Thymus (tissue), 11 donors: ENCODE results near the gene DYNLRB2. TPM values are rescaled to one million over a fixed set of nuclear protein-coding genes. Genes with fewer than 3 reads are reported as not detected.

Experiments
- DNase-seq, 9 donors: peaks; one replicate each; pipeline ENCODE4 v3.0.0-alpha.2; 2013; ENCODE audit warnings: low spot score in 9 of 9, low read depth in 6 of 9, missing footprints in 1 of 9
- H3K27ac ChIP-seq, 2 donors: one replicate each; pipeline ENCODE4 v1.5.1; 2013; ENCODE audit warnings: control low read depth in 1 of 2, low read depth in 1 of 2, low read length in 1 of 2, mild to moderate bottlenecking in 1 of 2, moderate library complexity in 1 of 2
- H3K27me3 ChIP-seq, 2 donors: one replicate each; pipeline ENCODE4 v1.5.1; 2013; ENCODE audit warnings: low read length in 1 of 2; ENCODE audit not compliant: control insufficient read depth in 2 of 2, insufficient read depth in 1 of 2
- H3K36me3 ChIP-seq, 2 donors: one replicate each; pipeline ENCODE4 v1.5.1; 2013; ENCODE audit warnings: low read length in 1 of 2, mild to moderate bottlenecking in 1 of 2, moderate library complexity in 1 of 2; ENCODE audit not compliant: control insufficient read depth in 2 of 2, insufficient read depth in 2 of 2
- H3K4me1 ChIP-seq, 2 donors: one replicate each; pipeline ENCODE4 v1.5.1; 2013; ENCODE audit warnings: low read length in 2 of 2; ENCODE audit not compliant: control insufficient read depth in 2 of 2, insufficient read depth in 2 of 2
- H3K4me3 ChIP-seq, 2 donors: one replicate each; pipeline ENCODE4 v1.5.1; 2013; ENCODE audit warnings: low read length in 2 of 2, control low read depth in 1 of 2, mild to moderate bottlenecking in 1 of 2
- H3K9me3 ChIP-seq, 2 donors: one replicate each; pipeline ENCODE4 v1.5.1; 2013; ENCODE audit warnings: low read length in 1 of 2, mild to moderate bottlenecking in 1 of 2; ENCODE audit not compliant: control insufficient read depth in 2 of 2, insufficient read depth in 1 of 2
- WGBS: extraction: QIAGEN DNeasy Blood & Tissue Kit; methylation state at CpG from one replicate; pipeline ENCODE4 v1.1.7; 2013; 5-methylcytosine and 5-hydroxymethylcytosine counted together
- polyA plus RNA-seq: library from polyadenylated mRNA; stranded (reverse); fragments of 200-250 nt; gene quantifications from one replicate; pipeline ENCODE4 v1.2.3, GENCODE V29; 2013
- total RNA-seq: library from RNA; stranded (reverse); fragments of 120-200 nt; gene quantifications from one replicate; pipeline ENCODE4 v1.2.4, GENCODE V29; 2013
- donor health status: healthy.

Gene DYNLRB2
- total and polyA plus RNA-seq, 2 donors = 1.7 to 10.2 TPM

- H3K27me3 ChIP-seq = no peaks in the 10 kb centered on the region
- WGBS = 47% methylated on average over 6 of the region's 6 CpGs
Observed at GRCh38 chr16:80541306-80541694, 507 bp downstream of the DYNLRB2 start.

GRCh38 chr16:80543162-80543561 is 2.4 kb downstream of the DYNLRB2 start:
- Histone ChIP-seq H3K9me3 (no peaks in the 10 kb centered on the region), H3K4me1 (peaks cover 3 to 9% of the 10 kb centered on the region in 2 donors), H3K27ac (no peak overlapping the region), H3K36me3 (no peaks in the 10 kb centered on the region), H3K4me3 (no peak overlapping the region), H3K27me3 (no peaks in the 10 kb centered on the region)
- no peak for DNase-seq
- 86% methylated on average over 2 of the region's 2 CpGs for WGBS

More at GRCh38 chr16:80541306-80541694, 507 bp downstream of the DYNLRB2 start:
- Histone ChIP-seq H3K4me3 (peak overlapping the region; percentile 60 to 73), H3K9me3 (no peaks in the 10 kb centered on the region), H3K4me1 (peaks cover 3 to 9% of the 10 kb centered on the region in 2 donors), H3K27ac (no peak overlapping the region), H3K36me3 (no peaks in the 10 kb centered on the region)
- DNase-seq = no peak

- Histone ChIP-seq H3K4me1 (peaks cover 3 to 9% of the 10 kb centered on the region in 2 donors), H3K36me3 (no peaks in the 10 kb centered on the region), H3K9me3 (no peaks in the 10 kb centered on the region), H3K27ac (no peak overlapping the region), H3K4me3 (no peak overlapping the region), H3K27me3 (no peaks in the 10 kb centered on the region)
- no peak for DNase-seq
- WGBS = 93% methylated on average over 6 of the region's 6 CpGs
Observed at GRCh38 chr16:80544326-80544725, 3.5 kb downstream of the DYNLRB2 start.

GRCh38 chr16:80546249-80546648 is 5.5 kb downstream of the DYNLRB2 start:
- Histone ChIP-seq H3K27me3 (no peaks in the 10 kb centered on the region), H3K36me3 (no peaks in the 10 kb centered on the region), H3K4me3 (no peak overlapping the region), H3K9me3 (no peaks in the 10 kb centered on the region), H3K27ac (no peak overlapping the region), H3K4me1 (peaks cover under 1% of the 10 kb centered on the region in 2 donors)
- 94% methylated on average over 4 of the region's 4 CpGs for WGBS
- DNase-seq = no peak

- H3K27ac ChIP-seq = no peak overlapping the region
- DNase-seq = no peak
- H3K9me3 ChIP-seq = no peaks in the 10 kb centered on the region
- H3K27me3 ChIP-seq = no peaks in the 10 kb centered on the region
- H3K36me3 ChIP-seq = no peaks in the 10 kb centered on the region
- 95% methylated on average over 2 of the region's 2 CpGs for WGBS
- H3K4me3 ChIP-seq = no peak overlapping the region
- H3K4me1 ChIP-seq = peaks cover 0 to 4% of the 10 kb centered on the region in 2 donors
Observed at GRCh38 chr16:80547145-80547544, 6.4 kb downstream of the DYNLRB2 start.

GRCh38 chr16:80552277-80552676 is 11.5 kb downstream of the DYNLRB2 start:
- Histone ChIP-seq H3K9me3 (no peaks in the 10 kb centered on the region), H3K27me3 (no peaks in the 10 kb centered on the region), H3K27ac (no peak overlapping the region), H3K4me3 (no peak overlapping the region), H3K4me1 (peaks cover 5 to 8% of the 10 kb centered on the region in 2 donors), H3K36me3 (no peaks in the 10 kb centered on the region)
- WGBS = 95% methylated on average over 5 of the region's 5 CpGs
- no peak for DNase-seq

GRCh38 chr16:80554033-80554432 is 13.2 kb downstream of the DYNLRB2 start:
- no peak overlapping the region for H3K27ac ChIP-seq
- no peak for DNase-seq
- H3K36me3 ChIP-seq = no peaks in the 10 kb centered on the region
- H3K4me1 ChIP-seq = peaks cover 5 to 8% of the 10 kb centered on the region in 2 donors
- no peaks in the 10 kb centered on the region for H3K9me3 ChIP-seq
- H3K27me3 ChIP-seq = no peaks in the 10 kb centered on the region
- WGBS = 0% methylated on average over 2 of the region's 2 CpGs
- H3K4me3 ChIP-seq = no peak overlapping the region

GRCh38 chr16:80556481-80556880 is 15.7 kb downstream of the DYNLRB2 start:
- peaks cover 5 to 8% of the 10 kb centered on the region in 2 donors for H3K4me1 ChIP-seq
- no peak for DNase-seq
- WGBS = 83% methylated on average over 3 of the region's 3 CpGs

GRCh38 chr16:80557037-80557436 is 16.2 kb downstream of the DYNLRB2 start:
- Histone ChIP-seq H3K27me3 (no peaks in the 10 kb centered on the region), H3K36me3 (no peaks in the 10 kb centered on the region), H3K27ac (no peak overlapping the region), H3K4me3 (no peak overlapping the region), H3K9me3 (no peaks in the 10 kb centered on the region), H3K4me1 (peaks cover 4 to 5% of the 10 kb centered on the region in 2 donors)
- no peak for DNase-seq
- 96% methylated on average over 5 of the region's 5 CpGs for WGBS

More at GRCh38 chr16:80556481-80556880, 15.7 kb downstream of the DYNLRB2 start:
- Histone ChIP-seq H3K4me3 (no peak overlapping the region), H3K27ac (no peak overlapping the region), H3K27me3 (no peaks in the 10 kb centered on the region), H3K36me3 (no peaks in the 10 kb centered on the region), H3K9me3 (no peaks in the 10 kb centered on the region)

- WGBS = 85% methylated on average over 4 of the region's 4 CpGs
Observed at GRCh38 chr16:80559369-80559768, 18.6 kb downstream of the DYNLRB2 start.

More at GRCh38 chr16:80559369-80559768, 18.6 kb downstream of the DYNLRB2 start:
- no peak overlapping the region for H3K4me3 ChIP-seq
- no peak for DNase-seq
- H3K4me1 ChIP-seq = peaks cover 0 to under 1% of the 10 kb centered on the region in 2 donors
- no peaks in the 10 kb centered on the region for H3K36me3 ChIP-seq
- no peaks in the 10 kb centered on the region for H3K27me3 ChIP-seq
- no peak overlapping the region for H3K27ac ChIP-seq
- no peaks in the 10 kb centered on the region for H3K9me3 ChIP-seq
